Nephron progenitor cell (in vitro differentiated cells): ENCODE results near the gene CD2.
A peak's percentile ranks its signal among the peaks of the same experiment; 100 is the strongest.

ENCODE experiments used
- DNase-seq: peaks from one replicate; pipeline ENCODE4 v3.0.0; 2021
- H3K27ac Mint-ChIP-seq: 2 replicates; pipeline ENCODE4 v1.8.0; 2021; ENCODE audit warnings: mild to moderate bottlenecking, moderate library complexity, mixed read lengths
- H3K27me3 Mint-ChIP-seq: 2 replicates; pipeline ENCODE4 v1.8.0; 2021; ENCODE audit warnings: mild to moderate bottlenecking, low read depth, mixed read lengths; ENCODE audit not compliant: poor library complexity
- H3K36me3 Mint-ChIP-seq: 2 replicates; pipeline ENCODE4 v1.8.0; 2021; ENCODE audit warnings: low read depth, mixed read lengths
- H3K4me1 Mint-ChIP-seq: 2 replicates; pipeline ENCODE4 v1.8.0; 2021; ENCODE audit warnings: mixed read lengths
- H3K4me3 Mint-ChIP-seq: 2 replicates; pipeline ENCODE4 v1.8.0; 2021; ENCODE audit warnings: mild to moderate bottlenecking, moderate library complexity, mixed read lengths
- H3K9me3 Mint-ChIP-seq: 2 replicates; pipeline ENCODE4 v1.8.0; 2021; ENCODE audit warnings: mild to moderate bottlenecking, moderate library complexity, mixed read lengths
- CTCF ChIP-seq: fragments of 200-600 bp; sonication (generic); IDR thresholded peaks from 2 replicates; pipeline ENCODE4 v1.5.0; 2021; ENCODE audit warnings: antibody characterized with exemption

The CD2 gene

GRCh38 chr1:116785006-116785405 is 30.8 kb downstream of the CD2 start:
- Mint-ChIP-seq H3K27ac (no peak overlapping the region), H3K4me3 (no peak overlapping the region), H3K9me3 (peaks cover 41% of the 10 kb centered on the region), H3K27me3 (peaks cover 4% of the 10 kb centered on the region), H3K4me1 (peaks cover 5% of the 10 kb centered on the region), H3K36me3 (no peaks in the 10 kb centered on the region)
- DNase-seq: no peak
- no peak for TF ChIP-seq CTCF

GRCh38 chr1:116786049-116786448 is 31.8 kb downstream of the CD2 start:
- Mint-ChIP-seq H3K9me3 (peaks cover 46% of the 10 kb centered on the region), H3K36me3 (no peaks in the 10 kb centered on the region), H3K27me3 (peaks cover 4% of the 10 kb centered on the region), H3K27ac (no peak overlapping the region), H3K4me1 (peaks cover 5% of the 10 kb centered on the region), H3K4me3 (no peak overlapping the region)
- no peak for DNase-seq
- no peak for TF ChIP-seq CTCF

- Mint-ChIP-seq H3K36me3 (no peaks in the 10 kb centered on the region), H3K27ac (peak overlapping the region; percentile 73), H3K4me3 (no peak overlapping the region), H3K27me3 (peaks cover 9% of the 10 kb centered on the region), H3K4me1 (peaks cover 6% of the 10 kb centered on the region), H3K9me3 (peaks cover 32% of the 10 kb centered on the region)
- no peak for TF ChIP-seq CTCF
- no peak for DNase-seq
Measured at GRCh38 chr1:116791727-116792126, 37.5 kb downstream of the CD2 start.

- Mint-ChIP-seq H3K9me3 (peaks cover 15% of the 10 kb centered on the region), H3K4me1 (peaks cover 6% of the 10 kb centered on the region), H3K36me3 (no peaks in the 10 kb centered on the region), H3K27ac (no peak overlapping the region), H3K4me3 (no peak overlapping the region), H3K27me3 (peaks cover 12% of the 10 kb centered on the region)
- no peak for DNase-seq
- TF ChIP-seq CTCF: no peak
Measured at GRCh38 chr1:116793357-116793935, 39.2 kb downstream of the CD2 start.

- Mint-ChIP-seq H3K27me3 (peaks cover 12% of the 10 kb centered on the region), H3K4me1 (peaks cover 12% of the 10 kb centered on the region), H3K27ac (no peak overlapping the region), H3K9me3 (peaks cover 9% of the 10 kb centered on the region), H3K4me3 (no peak overlapping the region), H3K36me3 (no peaks in the 10 kb centered on the region)
- no peak for DNase-seq
- TF ChIP-seq CTCF: no peak
Measured at GRCh38 chr1:116794371-116794770, 40.1 kb downstream of the CD2 start.

- H3K27ac Mint-ChIP-seq: no peak overlapping the region
- H3K4me3 Mint-ChIP-seq: no peak overlapping the region
- H3K36me3 Mint-ChIP-seq: no peaks in the 10 kb centered on the region
- peaks cover 9% of the 10 kb centered on the region for H3K27me3 Mint-ChIP-seq
- no peak for TF ChIP-seq CTCF
- no peak for DNase-seq
- H3K4me1 Mint-ChIP-seq: peaks cover 14% of the 10 kb centered on the region
- H3K9me3 Mint-ChIP-seq: peaks cover 6% of the 10 kb centered on the region
Measured at GRCh38 chr1:116794804-116795481, 40.7 kb downstream of the CD2 start.
